Measurements from ENCODE around the gene P2RY6. TPM values are rescaled to one million over a fixed set of nuclear protein-coding genes. Genes with fewer than 3 reads are reported as not detected.

P2RY6 gene
- polyA plus RNA-seq, 1 donor (not counting 4 experiments of a cell fraction or from before 2014, with no cell fraction given), result 0.04 TPM

GRCh38 chr11:73330569-73331093 lies 58.5 kb downstream of the P2RY6 start:
- FAIRE-seq (no peak), DNase-seq (ENCODE audit: low read depth, low spot score) (no peak)
- Histone ChIP-seq H3K79me2 (ENCODE audit: control insufficient read depth, insufficient read depth, low read length) (no peaks in the 10 kb centered on the region), H3K4me1 (ENCODE audit: control insufficient read depth, extremely low read depth, insufficient read depth, low read length) (peaks cover 18% of the 10 kb centered on the region), H3K27me3 (ENCODE audit: control insufficient read depth, extremely low read depth, insufficient read depth, low read length) (no peaks in the 10 kb centered on the region), H3K4me2 (ENCODE audit: control insufficient read depth, extremely low read depth, insufficient read depth, low read depth, low read length) (no peak overlapping the region), H3K9me1 (ENCODE audit: control insufficient read depth, extremely low read depth, insufficient read depth, low read length) (no peaks in the 10 kb centered on the region), H4K20me1 (ENCODE audit: control insufficient read depth, extremely low read depth, insufficient read depth, low read length) (no peaks in the 10 kb centered on the region), H3K9ac (ENCODE audit: control insufficient read depth, extremely low read depth, insufficient read depth, low read length) (no peak overlapping the region), H3K9me3 (ENCODE audit: control insufficient read depth, low read depth, low read length) (no peaks in the 10 kb centered on the region), H2AFZ (ENCODE audit: control insufficient read depth, low read length) (no peak overlapping the region), H3K36me3 (ENCODE audit: control insufficient read depth in 2 of 2, extremely low read depth in 1 of 2, insufficient read depth in 2 of 2, low read length in 2 of 2) (no peaks in the 10 kb centered on the region), H3K4me3 (ENCODE audit: control insufficient read depth in 2 of 3, extremely low read depth in 1 of 3, insufficient read depth in 2 of 3, low read depth in 1 of 3, low read length in 3 of 3) (no peak overlapping the region), H3K27ac (ENCODE audit: control insufficient read depth, insufficient read depth, low read length) (no peak overlapping the region)
- TF ChIP-seq EZH2 (IDR thresholded peaks at IDR 0.05; ENCODE audit: low read length) (no peak), CTCF (optimal IDR thresholded peaks at IDR 0.05 in 1 of 3, IDR thresholded peaks at IDR 0.05 in 1 of 3, conservative IDR thresholded peaks at IDR 0.05 in 1 of 3; ENCODE audit: extremely low read depth in 1 of 3, insufficient read depth in 2 of 3, low read length in 3 of 3) (peak in 2 of 3 experiments; percentile 20 to 39)
- dilution Hi-C loops (cut with MboI; ENCODE audit: extremely low pct_ligation_motif_present, low sequenced_read_pairs), result no loop called here

GRCh38 chr11:73331138-73331916 lies 59.2 kb downstream of the P2RY6 start:
- DNase-seq (ENCODE audit: low read depth, low spot score) (no peak), FAIRE-seq (no peak)
- dilution Hi-C loops (cut with MboI; ENCODE audit: extremely low pct_ligation_motif_present, low sequenced_read_pairs), result no loop called here
- TF ChIP-seq CTCF (optimal IDR thresholded peaks at IDR 0.05 in 1 of 3, IDR thresholded peaks at IDR 0.05 in 1 of 3, conservative IDR thresholded peaks at IDR 0.05 in 1 of 3; ENCODE audit: extremely low read depth in 1 of 3, insufficient read depth in 2 of 3, low read length in 3 of 3), result no peak
- no peak for TF ChIP-seq EZH2 (IDR thresholded peaks at IDR 0.05; ENCODE audit: low read length)
- H3K36me3 ChIP-seq (ENCODE audit: control insufficient read depth in 2 of 2, extremely low read depth in 1 of 2, insufficient read depth in 2 of 2, low read length in 2 of 2), result no peaks in the 10 kb centered on the region
- H4K20me1 ChIP-seq (ENCODE audit: control insufficient read depth, extremely low read depth, insufficient read depth, low read length), result no peaks in the 10 kb centered on the region
- peaks cover 18% of the 10 kb centered on the region for H3K4me1 ChIP-seq (ENCODE audit: control insufficient read depth, extremely low read depth, insufficient read depth, low read length)
- H3K9me1 ChIP-seq (ENCODE audit: control insufficient read depth, extremely low read depth, insufficient read depth, low read length), result no peaks in the 10 kb centered on the region
- no peak overlapping the region for H3K4me2 ChIP-seq (ENCODE audit: control insufficient read depth, extremely low read depth, insufficient read depth, low read depth, low read length)
- no peaks in the 10 kb centered on the region for H3K79me2 ChIP-seq (ENCODE audit: control insufficient read depth, insufficient read depth, low read length)
- H3K27ac ChIP-seq (ENCODE audit: control insufficient read depth, insufficient read depth, low read length), result no peak overlapping the region
- no peak overlapping the region for H3K4me3 ChIP-seq (ENCODE audit: control insufficient read depth in 2 of 3, extremely low read depth in 1 of 3, insufficient read depth in 2 of 3, low read depth in 1 of 3, low read length in 3 of 3)
- no peaks in the 10 kb centered on the region for H3K27me3 ChIP-seq (ENCODE audit: control insufficient read depth, extremely low read depth, insufficient read depth, low read length)
- no peaks in the 10 kb centered on the region for H3K9me3 ChIP-seq (ENCODE audit: control insufficient read depth, low read depth, low read length)
- H3K9ac ChIP-seq (ENCODE audit: control insufficient read depth, extremely low read depth, insufficient read depth, low read length), result no peak overlapping the region
- H2AFZ ChIP-seq (ENCODE audit: control insufficient read depth, low read length), result no peak overlapping the region

Data from keratinocyte (primary cell).